ENCODE data around the gene METAP1D. TPM values are rescaled to one million over a fixed set of nuclear protein-coding genes. Genes with fewer than 3 reads are reported as not detected.

The METAP1D gene
- total RNA-seq, 1 experiment from 2014 or later, result 4.7 TPM

GRCh38 chr2:172047566-172048507 is 48.1 kb downstream of the METAP1D start:
- H3K4me3 Mint-ChIP-seq, result no peak overlapping the region
- ATAC-seq (no peak), DNase-seq (ENCODE audit: low spot score) (no peak)
- no peak overlapping the region for H3K27ac Mint-ChIP-seq
- ChIA-PET CTCF (interaction anchor here (0.8 to 1.3 kb wide), 2 partner anchors 9 to 10 kb away, joined by 3 to 5 read pairs; no protein-coding TSS in a partner anchor), POLR2A (no interaction called here)
- no peaks in the 10 kb centered on the region for H3K27me3 Mint-ChIP-seq (ENCODE audit: low read depth)
- H3K9me3 Mint-ChIP-seq, result no peaks in the 10 kb centered on the region
- H3K36me3 Mint-ChIP-seq, result no peaks in the 10 kb centered on the region
- peaks cover 12% of the 10 kb centered on the region; the same call in 1 of the 2 replicates for H3K4me1 Mint-ChIP-seq
- TF ChIP-seq ZBTB21 (CRISPR knock-in tag; IDR thresholded peaks at IDR 0.05; ENCODE audit: borderline replicate concordance) (no peak), SMAD3 (CRISPR knock-in tag; IDR thresholded peaks at IDR 0.05; ENCODE audit: borderline replicate concordance) (no peak)

DNA sequence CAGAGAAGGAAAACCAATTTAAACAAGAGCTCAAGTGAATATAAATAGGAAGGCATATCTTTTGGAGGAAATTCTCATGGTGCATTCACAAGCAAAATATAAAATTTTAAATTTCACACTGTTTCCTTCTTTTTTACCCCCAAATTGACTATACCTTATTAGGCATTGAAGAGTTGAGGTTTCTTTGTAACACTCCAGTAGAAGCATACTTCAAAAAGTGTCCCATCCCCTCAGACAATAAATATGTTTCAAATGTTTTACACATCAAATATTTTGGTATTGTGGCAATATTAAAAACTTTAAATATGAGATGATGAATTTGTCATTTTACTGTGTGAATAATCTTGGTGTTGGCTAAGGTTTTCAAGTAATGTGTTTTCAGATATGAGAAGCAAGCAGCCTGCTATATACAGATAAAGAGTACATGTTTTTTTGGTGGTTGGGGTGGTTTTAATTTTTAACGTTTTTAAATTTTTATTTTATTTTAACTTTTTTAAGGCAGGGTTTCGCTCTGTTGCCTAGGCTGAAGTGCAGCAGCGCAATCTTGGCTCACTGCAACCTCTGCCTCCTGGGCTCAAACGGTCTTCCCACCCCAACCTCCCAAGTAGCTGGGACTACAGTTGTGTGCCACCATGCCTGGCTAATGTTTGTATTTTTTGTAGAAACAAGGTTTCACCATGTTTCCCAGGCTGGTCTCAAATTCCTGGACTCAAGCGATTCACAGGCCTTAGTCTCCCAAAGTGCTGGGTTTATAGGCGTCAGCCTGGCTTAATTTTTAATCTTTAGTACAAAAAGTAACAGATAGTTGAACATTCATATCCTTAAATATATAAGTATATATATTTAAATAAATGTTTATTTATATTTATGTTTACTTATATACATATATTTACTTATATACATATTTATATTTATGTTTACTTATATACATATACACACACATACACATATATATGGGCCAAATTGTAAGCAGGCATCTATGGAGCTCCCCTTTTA is 49.1 kb downstream of the METAP1D start:
- DNase-seq (ENCODE audit: low spot score) (no peak), ATAC-seq (no peak)
- ChIA-PET POLR2A (no interaction called here), CTCF (no interaction called here)
- Mint-ChIP-seq H3K36me3 (no peaks in the 10 kb centered on the region), H3K4me3 (no peak overlapping the region), H3K27me3 (ENCODE audit: low read depth) (no peaks in the 10 kb centered on the region), H3K9me3 (no peaks in the 10 kb centered on the region), H3K27ac (no peak overlapping the region), H3K4me1 (peaks cover 14% of the 10 kb centered on the region; the same call in 1 of the 2 replicates)
- TF ChIP-seq HMGA2 (CRISPR knock-in tag; IDR thresholded peaks at IDR 0.05) (no peak), NFYB (CRISPR knock-in tag; conservative IDR thresholded peaks at IDR 0.05; ENCODE audit: low read depth) (no peak)
- TF ChIP-seq, protein P1, sequence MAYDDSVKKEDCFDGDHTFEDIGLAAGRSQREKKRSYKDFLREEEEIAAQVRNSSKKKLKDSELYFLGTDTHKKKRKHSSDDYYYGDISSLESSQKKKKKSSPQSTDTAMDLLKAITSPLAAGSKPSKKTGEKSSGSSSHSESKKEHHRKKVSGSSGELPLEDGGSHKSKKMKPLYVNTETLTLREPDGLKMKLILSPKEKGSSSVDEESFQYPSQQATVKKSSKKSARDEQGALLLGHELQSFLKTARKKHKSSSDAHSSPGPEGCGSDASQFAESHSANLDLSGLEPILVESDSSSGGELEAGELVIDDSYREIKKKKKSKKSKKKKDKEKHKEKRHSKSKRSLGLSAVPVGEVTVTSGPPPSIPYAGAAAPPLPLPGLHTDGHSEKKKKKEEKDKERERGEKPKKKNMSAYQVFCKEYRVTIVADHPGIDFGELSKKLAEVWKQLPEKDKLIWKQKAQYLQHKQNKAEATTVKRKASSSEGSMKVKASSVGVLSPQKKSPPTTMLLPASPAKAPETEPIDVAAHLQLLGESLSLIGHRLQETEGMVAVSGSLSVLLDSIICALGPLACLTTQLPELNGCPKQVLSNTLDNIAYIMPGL (CRISPR knock-in tag; IDR thresholded peaks at IDR 0.05), result no peak

GRCh38 chr2:172049567-172050120 is 49.9 kb downstream of the METAP1D start:
- no peak overlapping the region for H3K4me3 Mint-ChIP-seq
- POLR2A ChIA-PET, result no interaction called here

More at GRCh38 chr2:172049567-172050120, 49.9 kb downstream of the METAP1D start:
- Mint-ChIP-seq H3K4me1 (peaks cover 14% of the 10 kb centered on the region; the same call in 1 of the 2 replicates), H3K27me3 (ENCODE audit: low read depth) (no peaks in the 10 kb centered on the region), H3K36me3 (no peaks in the 10 kb centered on the region), H3K9me3 (no peaks in the 10 kb centered on the region), H3K27ac (no peak overlapping the region)
- no peak for TF ChIP-seq ZNF263 (CRISPR knock-in tag; IDR thresholded peaks at IDR 0.05; ENCODE audit: low read depth)
- no peak for TF ChIP-seq AFF4 (CRISPR knock-in tag; IDR thresholded peaks at IDR 0.05; ENCODE audit: borderline replicate concordance)
- TF ChIP-seq NFATC4 (CRISPR knock-in tag; IDR thresholded peaks at IDR 0.05), result no peak
- no peak for TF ChIP-seq MAX (CRISPR knock-in tag; IDR thresholded peaks at IDR 0.05)
- TF ChIP-seq USF1 (CRISPR knock-in tag; IDR thresholded peaks at IDR 0.05), result no peak
- no peak for TF ChIP-seq NR2C2 (CRISPR knock-in tag; IDR thresholded peaks at IDR 0.05)
- no peak for TF ChIP-seq ATF1 (CRISPR knock-in tag; IDR thresholded peaks at IDR 0.05)
- ATAC-seq, result no peak
- CTCF ChIA-PET, result no interaction called here
- no peak for DNase-seq (ENCODE audit: low spot score)

Measured in WTC11 (cell line).